GM18867 (cell line): ENCODE data around the gene DLK1.

Experiments used
- ATAC-seq: cut with Tn5 transposase; IDR thresholded peaks from one replicate; pipeline ENCODE4 v1.9.1; 2021; ENCODE audit warnings: mild to moderate bottlenecking, moderate library complexity; ENCODE audit not compliant: unreplicated experiment

The DLK1 gene

DNA sequence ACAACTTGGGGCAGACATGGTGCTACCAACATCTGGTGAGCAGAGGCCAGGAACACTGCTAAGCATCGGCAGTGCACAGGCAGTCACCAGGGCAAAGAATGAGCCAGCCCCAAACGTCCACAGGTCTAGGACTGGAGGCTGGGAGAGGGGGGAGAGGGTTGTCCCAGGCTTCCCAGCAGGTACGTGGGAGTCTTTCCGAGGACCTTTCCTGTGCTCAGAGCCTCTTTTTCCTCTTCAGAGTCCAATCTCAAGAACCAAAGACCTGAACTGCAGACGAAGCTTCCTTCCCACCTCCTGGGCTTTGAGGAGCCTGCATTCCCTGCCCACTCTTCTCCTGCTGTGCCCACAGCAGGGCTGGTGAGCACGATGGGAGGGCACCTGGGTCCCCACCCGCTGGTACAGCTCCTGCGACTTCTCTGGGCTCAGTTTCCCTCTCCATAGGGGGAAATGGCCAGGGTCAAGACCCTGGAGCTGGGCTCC, 48.7 kb downstream of the DLK1 start:
- ATAC-seq: no peak

DNA sequence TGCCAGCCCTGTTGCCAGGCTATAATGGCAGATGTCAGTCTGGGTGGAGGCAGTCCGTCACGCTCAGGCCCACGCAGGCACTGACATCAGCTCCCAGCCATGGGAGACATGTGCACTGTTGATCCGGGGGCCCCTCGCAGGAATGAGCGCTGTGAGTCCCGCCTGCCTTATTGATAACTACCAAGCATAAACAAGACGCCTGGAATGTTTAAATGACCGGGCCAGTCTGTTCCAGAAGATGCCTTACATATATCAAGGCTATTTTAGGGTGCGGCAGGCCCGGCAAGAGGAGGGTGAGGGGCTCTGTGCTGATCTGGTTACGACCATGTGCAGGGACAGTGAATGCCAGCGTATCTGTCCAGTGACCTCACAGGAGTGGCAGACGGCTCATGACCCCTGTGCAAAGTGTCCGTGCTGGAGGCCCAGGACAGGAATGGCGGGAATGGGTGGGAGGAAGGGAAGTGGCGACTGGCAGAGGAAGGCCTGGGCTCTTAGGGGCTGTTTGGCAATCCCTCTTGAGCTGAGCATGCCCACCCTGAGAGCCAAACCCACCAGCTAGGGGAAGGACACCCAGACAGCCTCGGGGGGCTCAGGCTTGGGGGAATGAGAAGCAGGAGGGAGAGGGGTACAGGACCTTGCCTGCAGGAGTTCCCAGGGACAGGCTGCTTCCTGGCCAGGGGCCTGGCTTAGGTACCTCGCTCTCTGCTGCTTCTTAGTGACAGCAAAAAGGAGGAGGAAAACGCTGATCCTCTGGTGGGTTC, 49.3 kb downstream of the DLK1 start:
- no peak for ATAC-seq

DNA sequence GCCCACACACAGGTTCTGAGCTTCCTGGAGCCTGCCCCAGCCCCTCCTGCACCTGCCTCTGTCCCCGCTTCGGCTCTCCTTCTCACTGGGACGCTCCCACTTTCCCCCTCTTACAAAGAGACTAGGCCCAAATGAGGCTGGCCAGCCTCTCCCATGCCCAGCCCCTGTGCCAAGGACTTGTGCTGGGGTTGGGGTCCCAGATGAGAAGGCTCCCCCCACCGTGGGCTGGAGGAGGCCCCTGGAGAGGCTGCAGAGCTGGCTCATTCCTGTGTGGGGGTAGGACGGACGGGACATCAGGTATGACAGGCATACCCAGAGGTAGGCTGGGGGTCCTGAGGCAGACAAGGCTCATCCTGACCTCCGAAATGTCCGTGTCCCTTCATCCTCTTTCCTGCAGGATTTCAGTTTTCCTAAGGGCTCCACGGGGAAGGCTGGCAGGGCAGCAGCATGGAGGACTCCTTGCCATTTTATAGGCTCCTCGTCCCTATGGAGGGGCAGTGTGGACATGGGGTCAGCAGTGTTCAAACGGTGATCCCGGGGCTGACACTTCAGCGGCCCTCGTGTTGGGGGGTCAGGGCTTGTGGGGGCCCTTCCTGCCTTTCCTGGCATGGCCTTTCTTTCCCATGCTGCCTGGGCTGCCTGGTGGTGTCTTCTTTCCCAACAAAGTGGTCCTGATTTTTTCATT, 50.1 kb downstream of the DLK1 start:
- ATAC-seq: no peak

- no peak for ATAC-seq
Observed at GRCh38 chr14:100777366-100777817, 50.7 kb downstream of the DLK1 start.

- ATAC-seq: no peak
Observed at GRCh38 chr14:100777818-100778525, 51.3 kb downstream of the DLK1 start.

DNA sequence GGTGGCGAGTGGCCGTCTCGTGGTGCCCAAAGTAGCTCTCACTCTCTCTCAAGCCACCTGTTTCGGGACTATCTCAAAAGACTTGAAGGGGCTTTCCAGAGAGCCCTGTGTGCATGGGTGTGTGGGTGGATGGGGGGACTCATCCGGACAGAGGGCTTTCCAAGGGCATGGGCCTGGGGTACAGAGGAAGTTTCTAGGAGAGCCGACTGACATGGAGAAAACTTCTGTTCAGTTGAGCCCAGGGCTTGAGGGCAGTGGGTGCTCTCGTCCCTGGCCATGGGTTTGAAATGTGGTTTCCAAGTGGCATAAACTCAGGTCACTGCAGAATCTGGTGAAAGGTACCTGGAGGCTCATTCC, 51.8 kb downstream of the DLK1 start:
- ATAC-seq: no peak

- no peak for ATAC-seq
Observed at GRCh38 chr14:100778951-100779690, 52.4 kb downstream of the DLK1 start.

DNA sequence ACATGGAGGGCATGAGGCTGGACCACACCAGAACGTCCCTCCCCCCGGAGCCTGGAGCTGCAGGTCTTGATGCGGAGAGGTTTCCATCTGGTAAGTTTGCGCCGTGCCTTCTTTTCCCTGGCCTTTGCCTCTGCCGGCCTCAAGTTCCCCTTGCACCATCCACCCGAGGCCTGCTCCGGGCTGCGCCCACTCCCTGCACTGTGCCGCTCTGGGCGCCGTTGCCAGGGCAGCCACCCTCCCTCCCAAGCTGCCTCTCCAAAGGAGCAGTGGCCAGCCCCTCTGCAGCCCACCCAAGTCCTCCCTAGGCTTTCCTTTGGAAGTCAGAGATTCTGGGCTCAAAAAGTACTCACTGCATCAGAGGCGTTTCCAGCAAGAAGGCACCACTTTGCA, 53.0 kb downstream of the DLK1 start:
- ATAC-seq: no peak

- no peak for ATAC-seq
Observed at GRCh38 chr14:100780246-100780645, 53.6 kb downstream of the DLK1 start.

- no peak for ATAC-seq
Observed at GRCh38 chr14:100780646-100781355, 54.1 kb downstream of the DLK1 start.

GRCh38 chr14:100781952-100782351, 55.3 kb downstream of the DLK1 start:
- no peak for ATAC-seq

- ATAC-seq: no peak
Observed at GRCh38 chr14:100782516-100783320, 56.0 kb downstream of the DLK1 start.

GRCh38 chr14:100783630-100784370, 57.1 kb downstream of the DLK1 start:
- ATAC-seq: no peak

- no peak for ATAC-seq
Observed at GRCh38 chr14:100784523-100785337, 58.0 kb downstream of the DLK1 start.

- no peak for ATAC-seq
Observed at GRCh38 chr14:100785338-100785615, 58.6 kb downstream of the DLK1 start.

DNA sequence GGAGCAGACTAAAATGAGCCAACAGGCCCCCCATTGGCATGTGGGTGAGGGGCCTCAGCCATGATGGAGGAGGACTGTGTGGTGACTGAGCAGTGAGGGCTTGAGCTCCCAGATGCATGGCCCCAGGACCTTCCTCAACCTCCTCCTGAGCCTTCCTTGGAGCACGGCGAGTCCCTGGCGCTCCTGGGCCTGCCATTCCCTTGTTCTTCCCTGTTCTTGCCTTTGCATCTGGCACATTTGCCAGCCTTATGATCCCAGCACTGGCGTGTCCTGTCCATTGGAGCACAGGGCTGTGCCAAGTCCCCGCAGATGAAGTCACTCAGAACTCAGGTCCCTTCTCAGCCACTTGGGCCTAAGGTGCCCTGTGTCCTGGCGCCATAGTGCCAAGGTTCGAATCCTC, 58.9 kb downstream of the DLK1 start:
- ATAC-seq: no peak

GRCh38 chr14:100786131-100786530, 59.4 kb downstream of the DLK1 start:
- ATAC-seq: no peak

DNA sequence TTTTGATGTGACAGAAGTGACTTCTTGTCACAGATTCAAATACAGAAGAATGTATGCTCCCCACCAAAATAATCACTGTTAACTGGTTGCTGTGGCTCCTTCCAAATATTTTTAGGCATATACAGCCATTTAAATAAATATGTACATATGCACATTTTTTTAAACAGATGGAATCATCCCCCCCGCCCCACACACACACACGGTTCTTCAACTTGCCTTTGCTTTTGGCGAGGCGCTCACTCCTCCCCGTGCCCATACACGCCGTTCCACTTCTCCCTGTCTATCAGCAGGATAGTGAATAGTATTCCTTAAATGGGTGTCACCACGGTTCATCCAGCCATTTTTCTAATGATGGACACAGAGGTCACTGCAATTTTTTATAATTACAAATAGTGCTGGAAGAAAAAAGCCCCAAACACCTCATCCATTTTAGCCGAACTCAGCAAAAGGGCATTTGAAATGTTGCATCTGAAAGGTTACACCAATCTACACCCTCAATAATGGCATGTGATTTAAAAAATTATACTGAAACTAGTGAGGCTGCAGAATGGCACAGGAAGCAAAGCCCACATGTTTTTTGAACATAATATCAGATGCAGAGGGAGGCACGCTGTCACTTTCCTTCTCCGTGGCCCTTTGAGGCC, 60.0 kb downstream of the DLK1 start:
- ATAC-seq: no peak
